Muscle layer of colon (tissue), 2 donors: Measurements from ENCODE around the gene NES.
A peak's percentile ranks its signal among the peaks of the same experiment; 100 is the strongest.

ENCODE experiments used
- H3K27ac ChIP-seq: one replicate; pipeline ENCODE4 v1.7.0; 2013; ENCODE audit warnings: low read depth, mild to moderate bottlenecking, low read length, moderate library complexity
- H3K27me3 ChIP-seq, 2 donors: one replicate each; pipeline ENCODE4 v1.7.0; 2013; ENCODE audit warnings: low read length in 2 of 2, mild to moderate bottlenecking in 2 of 2; ENCODE audit not compliant: insufficient read depth in 2 of 2, control insufficient read depth in 1 of 2
- H3K36me3 ChIP-seq: one replicate; pipeline ENCODE4 v1.7.0; 2013; ENCODE audit warnings: mild to moderate bottlenecking, low read length; ENCODE audit not compliant: insufficient read depth
- H3K4me1 ChIP-seq: one replicate; pipeline ENCODE4 v1.7.0; 2013; ENCODE audit warnings: mild to moderate bottlenecking, low read length; ENCODE audit not compliant: insufficient read depth
- H3K4me3 ChIP-seq, 2 donors: one replicate each; pipeline ENCODE4 v1.7.0; 2013; ENCODE audit warnings: low read length in 2 of 2, low read depth in 1 of 2, mild to moderate bottlenecking in 1 of 2, moderate library complexity in 1 of 2
- H3K9ac ChIP-seq: one replicate; pipeline ENCODE4 v1.7.0; 2013; ENCODE audit warnings: low read length
- H3K9me3 ChIP-seq: one replicate; pipeline ENCODE4 v1.7.0; 2013; ENCODE audit warnings: mild to moderate bottlenecking, low read length
- donor health status: abdominal sarcoma.
- donor health status: Adenocarcinoma of cecum.

NES gene

DNA sequence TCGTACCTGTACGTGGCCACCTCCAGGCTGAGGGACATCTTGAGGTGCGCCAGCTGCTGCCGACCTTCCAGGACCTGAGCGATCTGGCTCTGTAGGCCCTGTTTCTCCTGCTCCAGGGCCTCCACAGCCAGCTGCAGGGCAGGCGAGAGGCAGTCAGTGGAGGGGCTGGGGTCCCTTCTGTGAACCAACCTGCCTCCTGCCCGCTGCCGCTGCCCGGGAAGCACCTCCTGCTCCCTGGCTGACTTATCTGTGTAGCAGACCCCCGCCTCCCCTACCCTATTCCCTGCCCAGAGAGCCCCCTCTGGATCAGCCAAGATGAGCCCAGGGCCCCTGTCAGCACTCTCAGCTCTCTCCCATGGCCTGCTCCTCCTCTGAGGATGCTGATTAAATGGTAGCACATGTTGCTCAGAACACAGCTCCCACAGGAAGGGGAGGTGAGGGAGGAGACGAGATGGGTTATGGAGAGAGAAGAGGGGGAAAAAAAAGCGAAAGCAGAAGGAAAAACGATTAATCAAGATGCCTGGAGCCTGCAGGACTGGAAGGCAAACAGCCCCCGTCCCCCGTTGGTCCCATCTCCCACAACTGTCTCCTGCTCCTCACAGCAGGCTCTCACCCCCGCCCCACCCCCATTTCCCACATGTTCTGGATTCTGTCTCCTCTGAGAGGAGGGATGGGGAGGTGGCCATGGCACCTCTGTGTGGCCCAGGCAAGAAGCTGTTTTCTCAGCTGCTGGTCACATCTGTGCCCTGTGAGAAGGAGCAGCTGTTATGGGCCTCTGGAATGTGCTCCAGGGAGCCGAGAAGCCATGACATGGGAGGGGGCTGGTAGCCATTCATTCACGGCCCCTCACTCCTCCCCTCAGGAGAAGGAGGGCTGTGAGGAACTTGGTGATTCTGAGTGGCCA, 1.7 kb downstream of the NES start:
- peak overlapping the region in 1 of 2 donors; percentile 37 for H3K4me3 ChIP-seq
- peak overlapping the region; percentile 50 for H3K27ac ChIP-seq
- no peak overlapping the region for H3K9ac ChIP-seq
- H3K36me3 ChIP-seq = no peaks in the 10 kb centered on the region
- H3K27me3 ChIP-seq = peaks cover 14 to 22% of the 10 kb centered on the region in 2 donors
- H3K9me3 ChIP-seq = no peaks in the 10 kb centered on the region
- H3K4me1 ChIP-seq = peaks cover 8% of the 10 kb centered on the region

DNA sequence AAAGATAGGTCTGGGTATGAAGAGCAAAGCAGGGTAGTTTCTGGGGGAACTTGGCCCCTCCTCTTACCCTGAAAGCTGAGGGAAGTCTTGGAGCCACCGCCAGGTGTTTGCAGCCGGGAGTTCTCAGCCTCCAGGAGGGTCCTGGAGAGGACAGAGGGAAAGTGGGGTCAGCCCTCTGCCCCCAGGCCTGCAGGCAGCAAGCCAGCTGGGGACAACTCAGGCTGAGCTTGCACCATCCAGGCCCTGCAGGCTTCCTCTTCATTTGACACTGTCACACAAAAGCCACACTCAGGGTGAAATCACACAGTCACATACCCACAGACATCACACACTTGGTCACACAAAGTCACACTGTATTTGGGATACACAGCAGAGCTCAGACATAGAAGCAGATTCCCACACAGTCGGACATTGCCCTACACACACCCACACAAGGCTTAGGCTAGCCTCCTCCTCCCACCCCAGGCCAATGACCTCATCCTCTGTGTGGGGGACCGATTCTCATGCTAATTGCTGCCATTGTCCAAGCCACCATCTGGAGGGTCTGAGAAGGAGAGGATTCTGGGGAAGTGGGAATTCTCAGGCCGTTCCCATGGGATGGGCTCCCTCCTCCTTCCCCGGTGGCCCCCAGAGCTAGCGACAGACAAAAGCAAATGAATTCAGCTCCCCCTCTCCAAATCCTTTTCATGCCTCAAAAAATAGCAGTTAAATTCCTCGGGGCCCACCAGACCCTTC, 3.7 kb downstream of the NES start:
- peaks cover 12 to 14% of the 10 kb centered on the region in 2 donors for H3K27me3 ChIP-seq
- H3K36me3 ChIP-seq = no peaks in the 10 kb centered on the region
- no peak overlapping the region for H3K4me3 ChIP-seq
- H3K9me3 ChIP-seq = no peaks in the 10 kb centered on the region
- no peak overlapping the region for H3K27ac ChIP-seq
- no peak overlapping the region for H3K9ac ChIP-seq
- peaks cover 19% of the 10 kb centered on the region for H3K4me1 ChIP-seq

DNA sequence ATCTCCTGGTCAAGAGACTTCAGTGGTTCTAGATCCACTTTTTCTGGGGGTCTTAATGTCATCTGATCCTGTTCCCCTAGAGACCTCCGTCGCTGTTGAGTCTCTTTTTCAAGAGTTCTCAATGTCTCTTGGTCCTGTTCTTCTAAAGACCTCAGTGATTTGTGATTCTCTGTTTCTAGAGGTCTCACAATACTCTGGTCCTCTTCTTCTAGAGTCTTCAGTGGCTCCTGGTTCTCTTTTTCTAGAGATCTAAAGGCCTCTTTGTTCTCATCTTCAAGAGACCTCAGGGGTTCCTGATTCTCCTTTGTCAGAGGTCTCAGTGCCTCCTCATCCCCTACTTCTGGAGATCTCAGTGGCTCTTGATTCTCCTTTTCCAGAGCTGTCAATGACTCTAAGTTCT, 5.4 kb downstream of the NES start:
- no peaks in the 10 kb centered on the region for H3K36me3 ChIP-seq
- no peak overlapping the region for H3K27ac ChIP-seq
- no peaks in the 10 kb centered on the region for H3K9me3 ChIP-seq
- H3K4me3 ChIP-seq = no peak overlapping the region
- no peak overlapping the region for H3K9ac ChIP-seq
- peaks cover 21% of the 10 kb centered on the region for H3K4me1 ChIP-seq
- H3K27me3 ChIP-seq = peaks cover 0 to 11% of the 10 kb centered on the region in 2 donors

DNA sequence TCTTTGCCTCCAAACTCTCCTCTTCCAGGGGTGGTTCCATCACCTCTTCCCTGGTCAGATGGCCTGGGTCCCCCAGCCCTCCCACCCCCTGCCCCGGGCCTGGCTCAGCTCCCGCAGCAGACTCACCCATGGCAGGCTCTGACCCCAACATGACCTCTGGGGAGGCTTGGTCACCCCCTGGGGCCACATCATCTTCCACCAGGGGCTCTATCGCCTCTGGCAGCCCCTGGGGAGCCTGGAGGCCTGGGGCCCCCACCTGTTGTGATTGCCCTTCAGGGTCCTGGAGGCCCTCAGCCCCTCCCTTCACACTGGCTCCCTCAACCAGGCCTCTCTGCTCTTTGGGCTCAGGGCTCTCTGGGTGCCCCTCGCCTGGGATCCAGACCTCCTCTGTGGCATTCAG, 6.4 kb downstream of the NES start:
- Histone ChIP-seq H3K27me3 (peaks cover 0 to 1% of the 10 kb centered on the region in 2 donors), H3K27ac (no peak overlapping the region), H3K4me1 (peaks cover 21% of the 10 kb centered on the region), H3K9me3 (no peaks in the 10 kb centered on the region), H3K4me3 (no peak overlapping the region), H3K9ac (no peak overlapping the region), H3K36me3 (no peaks in the 10 kb centered on the region)

DNA sequence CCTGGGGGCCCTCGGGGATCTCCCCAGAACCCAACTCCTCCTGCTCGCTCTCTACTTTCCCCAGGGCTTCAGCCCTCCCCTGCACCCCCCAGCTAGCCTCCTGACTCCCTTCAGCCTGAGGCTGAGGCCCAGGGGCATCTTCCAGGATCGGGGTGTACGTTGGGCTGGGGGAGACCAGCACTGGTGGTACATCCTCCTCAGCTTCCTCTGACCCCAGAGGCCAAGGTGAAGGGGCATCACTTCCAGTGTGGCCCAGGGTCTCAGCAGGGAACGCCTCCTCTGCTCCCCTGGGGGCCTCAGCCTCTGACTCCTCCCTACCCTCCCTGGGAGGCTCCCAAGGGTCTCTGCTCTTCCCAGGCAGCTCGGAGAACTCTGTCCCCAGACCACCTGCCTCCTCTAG, 6.8 kb downstream of the NES start:
- peaks cover 24% of the 10 kb centered on the region for H3K4me1 ChIP-seq
- H3K36me3 ChIP-seq = no peaks in the 10 kb centered on the region
- no peak overlapping the region for H3K9ac ChIP-seq
- H3K9me3 ChIP-seq = no peaks in the 10 kb centered on the region
- H3K27ac ChIP-seq = no peak overlapping the region
- H3K4me3 ChIP-seq = no peak overlapping the region
- H3K27me3 ChIP-seq = no peaks in the 10 kb centered on the region

DNA sequence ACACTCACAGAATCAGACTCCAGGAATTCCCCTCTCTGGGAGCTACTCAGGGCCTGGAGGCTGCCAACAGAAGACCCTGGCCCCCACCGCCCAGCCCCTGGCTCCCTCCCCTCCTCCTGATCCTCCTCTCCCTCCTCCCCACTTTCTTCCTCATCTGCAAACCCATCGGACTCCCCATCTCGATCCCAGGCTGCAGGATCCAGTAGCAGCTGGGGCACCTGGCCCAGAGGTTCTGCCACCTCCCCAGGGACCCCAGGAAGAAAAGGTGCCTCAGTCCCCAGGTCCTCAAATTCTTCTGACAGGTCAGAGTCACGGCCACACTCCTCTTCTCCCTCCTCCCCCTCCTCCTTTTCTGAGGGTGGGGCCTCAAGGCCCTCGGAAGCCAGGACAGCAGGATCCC, 7.4 kb downstream of the NES start:
- no peaks in the 10 kb centered on the region for H3K27me3 ChIP-seq
- H3K9ac ChIP-seq = no peak overlapping the region
- H3K4me1 ChIP-seq = peaks cover 27% of the 10 kb centered on the region
- no peak overlapping the region for H3K27ac ChIP-seq
- no peaks in the 10 kb centered on the region for H3K36me3 ChIP-seq
- H3K9me3 ChIP-seq = no peaks in the 10 kb centered on the region
- no peak overlapping the region for H3K4me3 ChIP-seq

DNA sequence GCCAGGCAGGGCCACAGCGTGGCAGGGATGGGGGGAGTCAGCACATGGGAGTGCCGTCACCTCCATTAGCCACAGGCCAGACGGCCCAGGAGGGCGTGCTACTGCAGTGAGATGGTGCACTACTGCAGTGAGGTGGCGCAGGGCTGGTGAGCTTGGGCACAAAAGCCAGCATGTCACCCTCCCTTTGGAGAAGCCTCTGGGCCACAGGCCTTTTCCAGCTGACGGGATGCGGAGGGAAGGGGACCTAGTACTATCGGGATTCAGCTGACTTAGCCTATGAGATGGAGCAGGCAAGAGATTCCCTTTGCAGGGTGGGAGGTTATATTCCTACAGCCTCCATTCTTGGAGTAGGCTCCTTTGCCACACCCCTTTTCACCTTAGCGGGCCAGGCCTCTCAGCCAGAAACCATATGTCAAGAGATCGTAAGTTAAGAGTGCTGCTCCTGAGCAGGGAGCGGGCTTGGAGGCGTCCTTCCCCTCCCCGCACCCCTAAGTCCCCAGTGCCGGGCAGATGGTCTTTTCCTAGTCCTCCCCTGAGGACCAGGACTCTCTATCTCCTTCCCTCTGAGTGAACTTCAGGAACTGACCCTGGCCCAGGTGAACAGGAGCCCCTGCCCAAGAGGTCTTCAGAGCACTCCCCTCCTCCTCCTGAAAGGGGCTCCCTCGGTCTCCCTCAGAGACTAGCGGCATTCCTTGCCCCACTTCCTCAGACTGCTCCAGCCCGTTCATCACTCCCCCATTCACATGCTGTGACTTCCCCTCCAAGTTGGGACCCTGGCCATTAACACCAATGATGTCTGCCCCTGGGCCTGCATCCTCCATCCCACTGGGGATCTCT, 8.2 kb downstream of the NES start:
- Histone ChIP-seq H3K4me3 (no peak overlapping the region), H3K27ac (no peak overlapping the region), H3K36me3 (no peaks in the 10 kb centered on the region), H3K27me3 (no peaks in the 10 kb centered on the region), H3K9me3 (no peaks in the 10 kb centered on the region), H3K9ac (no peak overlapping the region), H3K4me1 (peaks cover 35% of the 10 kb centered on the region)

DNA sequence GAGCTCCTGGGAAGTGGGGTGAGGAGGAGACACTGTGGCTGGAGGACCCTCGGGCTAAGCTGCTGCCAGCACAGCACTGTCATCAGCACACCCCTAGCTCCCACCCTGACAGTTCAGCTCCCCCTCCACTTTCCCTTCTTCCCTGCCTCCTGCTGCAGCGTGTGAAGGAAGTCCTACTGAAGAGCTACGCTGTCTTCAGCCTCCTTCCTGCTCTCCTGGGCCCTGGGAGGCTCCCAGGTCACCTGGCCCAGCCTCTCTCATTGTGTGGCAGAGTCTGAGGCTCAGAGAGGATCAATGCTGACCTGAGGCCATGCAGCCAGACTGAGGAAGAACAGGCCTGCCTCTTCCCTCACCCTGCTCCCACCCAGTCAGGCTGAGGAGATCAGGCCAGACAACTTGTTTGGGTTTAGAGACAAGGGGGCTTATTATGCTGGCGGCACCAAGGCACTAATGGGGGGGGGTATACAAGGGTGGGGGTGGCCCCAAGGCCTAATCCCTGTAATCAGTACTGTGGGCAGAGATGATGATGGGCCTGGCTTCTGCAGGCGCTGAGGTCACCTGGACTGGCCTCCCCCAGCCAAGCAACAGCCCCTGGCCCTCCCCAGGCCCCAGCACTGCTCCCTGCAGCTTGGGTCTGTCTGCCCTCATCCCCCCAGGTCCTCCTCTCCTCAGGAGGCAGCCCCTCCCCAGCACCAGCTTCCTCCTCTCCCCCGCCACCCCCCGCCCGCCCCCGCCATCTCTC, 9.1 kb downstream of the NES start:
- no peaks in the 10 kb centered on the region for H3K9me3 ChIP-seq
- no peak overlapping the region for H3K4me3 ChIP-seq
- H3K27me3 ChIP-seq = no peaks in the 10 kb centered on the region
- no peaks in the 10 kb centered on the region for H3K36me3 ChIP-seq
- peak overlapping the region; percentile 59 for H3K27ac ChIP-seq
- no peak overlapping the region for H3K9ac ChIP-seq
- peaks cover 36% of the 10 kb centered on the region for H3K4me1 ChIP-seq

DNA sequence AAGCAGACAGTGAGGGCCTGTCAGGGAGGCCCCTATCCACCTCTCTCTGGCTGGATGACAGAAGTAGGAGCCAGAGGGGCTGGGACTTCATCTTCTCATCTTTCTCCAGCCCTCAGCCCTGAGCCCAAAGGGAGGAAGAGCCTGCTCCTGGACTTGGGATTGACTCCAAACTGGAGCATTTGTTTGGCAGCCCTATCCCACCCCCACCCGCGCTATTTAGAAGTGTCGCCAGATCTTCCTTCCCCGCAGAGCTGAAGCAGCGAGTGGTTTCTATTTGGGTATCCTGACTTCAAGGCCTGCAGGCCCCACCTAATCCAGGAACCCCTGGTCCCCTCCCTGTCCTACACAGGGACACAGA, 9.6 kb downstream of the NES start:
- H3K9me3 ChIP-seq = no peaks in the 10 kb centered on the region
- H3K27ac ChIP-seq = peak overlapping the region; percentile 59
- no peak overlapping the region for H3K9ac ChIP-seq
- H3K4me1 ChIP-seq = peaks cover 40% of the 10 kb centered on the region
- no peak overlapping the region for H3K4me3 ChIP-seq
- H3K36me3 ChIP-seq = no peaks in the 10 kb centered on the region
- H3K27me3 ChIP-seq = no peaks in the 10 kb centered on the region

DNA sequence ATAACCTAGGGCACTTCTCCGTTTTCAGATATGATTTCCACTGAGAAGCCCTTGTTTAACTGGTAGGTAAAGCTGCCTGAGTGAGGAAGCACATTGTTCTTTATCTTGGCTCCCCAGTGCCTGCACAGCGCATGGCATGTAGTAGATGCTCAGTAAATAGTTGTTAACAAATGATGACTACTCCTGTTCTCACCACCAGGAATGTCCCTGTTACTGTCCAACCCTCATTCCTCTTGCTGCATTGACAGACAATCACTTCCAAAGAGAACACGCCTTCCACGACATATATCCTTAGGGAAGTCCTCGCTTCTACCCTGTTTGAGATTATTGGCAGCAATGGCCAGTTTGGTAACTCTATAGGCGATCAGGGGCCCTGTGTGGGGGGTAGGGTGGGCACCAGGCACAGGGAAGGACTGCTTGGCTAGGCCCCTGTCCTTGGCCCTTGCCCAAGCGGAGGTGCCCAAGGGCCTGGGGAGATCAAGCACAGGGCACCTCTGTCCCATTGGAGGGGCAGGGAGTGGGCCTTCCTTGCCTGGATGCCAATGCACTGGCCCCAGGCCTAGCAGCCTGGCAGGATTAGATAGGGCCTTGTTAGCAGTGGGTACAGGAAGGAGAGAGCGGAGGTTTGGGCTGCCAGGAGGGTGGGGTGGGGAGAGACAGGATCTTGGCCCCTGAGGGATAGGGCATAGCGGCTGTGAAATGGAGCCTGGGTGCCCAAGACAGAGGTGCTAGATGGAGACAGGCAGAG, 10.2 kb downstream of the NES start:
- Histone ChIP-seq H3K4me3 (no peak overlapping the region), H3K9ac (no peak overlapping the region), H3K4me1 (peaks cover 46% of the 10 kb centered on the region), H3K36me3 (no peaks in the 10 kb centered on the region), H3K27me3 (no peaks in the 10 kb centered on the region), H3K27ac (peak overlapping the region; percentile 59), H3K9me3 (no peaks in the 10 kb centered on the region)
